ENCODE results near the gene WDR48. TPM values are rescaled to one million over a fixed set of nuclear protein-coding genes. Genes with fewer than 3 reads are reported as not detected.

The WDR48 gene
- total RNA-seq, 1 donor: 39.8 TPM

- Histone ChIP-seq H3K4me1 (ENCODE audit: insufficient read depth, low read length) (peaks cover 3% of the 10 kb centered on the region), H3K36me3 (ENCODE audit: insufficient read depth, low read length) (no peaks in the 10 kb centered on the region), H3K79me2 (ENCODE audit: insufficient read depth, low read length) (no peaks in the 10 kb centered on the region), H4K20me1 (ENCODE audit: insufficient read depth, low read length) (no peaks in the 10 kb centered on the region), H3K9me3 (ENCODE audit: low read depth, low read length) (no peaks in the 10 kb centered on the region), H3K27ac (ENCODE audit: low read depth, low read length) (no peak overlapping the region), H3K4me2 (ENCODE audit: insufficient read depth, low read length) (no peak overlapping the region), H3K27me3 (ENCODE audit: insufficient read depth, low read length) (peaks cover 12% of the 10 kb centered on the region), H3K4me3 (ENCODE audit: insufficient read depth, low read length) (no peak overlapping the region), H2AFZ (ENCODE audit: low read length) (no peak overlapping the region)
- no peak for DNase-seq (ENCODE audit: insufficient read length, low spot score, missing footprints)
- TF ChIP-seq CTCF (IDR thresholded peaks at IDR 0.05; ENCODE audit: extremely low read depth, low read depth, low read length): no peak
Measured at GRCh38 chr3:39028546-39028945, 23.3 kb upstream of the WDR48 start.

- peaks cover 12% of the 10 kb centered on the region for H3K27me3 ChIP-seq (ENCODE audit: insufficient read depth, low read length)
- H3K36me3 ChIP-seq (ENCODE audit: insufficient read depth, low read length): no peaks in the 10 kb centered on the region
- no peaks in the 10 kb centered on the region for H4K20me1 ChIP-seq (ENCODE audit: insufficient read depth, low read length)
- no peaks in the 10 kb centered on the region for H3K9me3 ChIP-seq (ENCODE audit: low read depth, low read length)
- no peak overlapping the region for H3K27ac ChIP-seq (ENCODE audit: low read depth, low read length)
- H3K4me1 ChIP-seq (ENCODE audit: insufficient read depth, low read length): peaks cover 3% of the 10 kb centered on the region
- H3K79me2 ChIP-seq (ENCODE audit: insufficient read depth, low read length): no peaks in the 10 kb centered on the region
- H3K4me3 ChIP-seq (ENCODE audit: insufficient read depth, low read length): no peak overlapping the region
- DNase-seq (ENCODE audit: insufficient read length, low spot score, missing footprints): no peak
- no peak overlapping the region for H3K4me2 ChIP-seq (ENCODE audit: insufficient read depth, low read length)
- H2AFZ ChIP-seq (ENCODE audit: low read length): no peak overlapping the region
- TF ChIP-seq CTCF (IDR thresholded peaks at IDR 0.05; ENCODE audit: extremely low read depth, low read depth, low read length): no peak
Measured at GRCh38 chr3:39029556-39029955, 22.3 kb upstream of the WDR48 start.

- no peak overlapping the region for H3K27ac ChIP-seq (ENCODE audit: low read depth, low read length)
- peaks cover 4% of the 10 kb centered on the region for H3K9me3 ChIP-seq (ENCODE audit: low read depth, low read length)
- H4K20me1 ChIP-seq (ENCODE audit: insufficient read depth, low read length): no peaks in the 10 kb centered on the region
- H3K27me3 ChIP-seq (ENCODE audit: insufficient read depth, low read length): no peaks in the 10 kb centered on the region
- H3K4me3 ChIP-seq (ENCODE audit: insufficient read depth, low read length): no peak overlapping the region
- TF ChIP-seq CTCF (IDR thresholded peaks at IDR 0.05; ENCODE audit: extremely low read depth, low read depth, low read length): no peak
- H2AFZ ChIP-seq (ENCODE audit: low read length): no peak overlapping the region
- no peak overlapping the region for H3K4me2 ChIP-seq (ENCODE audit: insufficient read depth, low read length)
- DNase-seq (ENCODE audit: insufficient read length, low spot score, missing footprints): peak; percentile 60
- H3K4me1 ChIP-seq (ENCODE audit: insufficient read depth, low read length): peaks cover 10% of the 10 kb centered on the region
- no peaks in the 10 kb centered on the region for H3K36me3 ChIP-seq (ENCODE audit: insufficient read depth, low read length)
- no peaks in the 10 kb centered on the region for H3K79me2 ChIP-seq (ENCODE audit: insufficient read depth, low read length)
Measured at GRCh38 chr3:39038165-39038564, 13.7 kb upstream of the WDR48 start.

GRCh38 chr3:39050029-39050428 lies 1.8 kb upstream of the WDR48 start:
- no peak for TF ChIP-seq CTCF (IDR thresholded peaks at IDR 0.05; ENCODE audit: extremely low read depth, low read depth, low read length)
- H2AFZ ChIP-seq (ENCODE audit: low read length): no peak overlapping the region
- H3K4me2 ChIP-seq (ENCODE audit: insufficient read depth, low read length): no peak overlapping the region

More at GRCh38 chr3:39050029-39050428, 1.8 kb upstream of the WDR48 start:
- Histone ChIP-seq H3K4me1 (ENCODE audit: insufficient read depth, low read length) (peaks cover 9% of the 10 kb centered on the region), H3K27me3 (ENCODE audit: insufficient read depth, low read length) (peaks cover 2% of the 10 kb centered on the region), H3K27ac (ENCODE audit: low read depth, low read length) (no peak overlapping the region), H3K36me3 (ENCODE audit: insufficient read depth, low read length) (no peaks in the 10 kb centered on the region), H3K79me2 (ENCODE audit: insufficient read depth, low read length) (peaks cover 31% of the 10 kb centered on the region), H4K20me1 (ENCODE audit: insufficient read depth, low read length) (no peaks in the 10 kb centered on the region), H3K9me3 (ENCODE audit: low read depth, low read length) (no peaks in the 10 kb centered on the region), H3K4me3 (ENCODE audit: insufficient read depth, low read length) (no peak overlapping the region)
- DNase-seq (ENCODE audit: insufficient read length, low spot score, missing footprints): peak; percentile 32
